Activated CD8-positive, alpha-beta memory T cell treated with anti-CD3 and anti-CD28 coated beads, Interleukin-2, amount 50 U/mL, for 4 hours (primary cell): ENCODE measurements around the gene CTXN2.

Experiments
- DNase-seq: peaks from one replicate; pipeline ENCODE4 v3.0.0-alpha.2; 2020

CTXN2 gene

GRCh38 chr15:48225771-48226170, 34.3 kb downstream of the CTXN2 start:
- DNase-seq: no peak

- DNase-seq: no peak
These were observed 39.0 kb downstream of the CTXN2 start for GRCh38 chr15:48230498-48230897.

- no peak for DNase-seq
These were observed 41.8 kb downstream of the CTXN2 start for GRCh38 chr15:48233246-48233645.

GRCh38 chr15:48239334-48239733, 47.9 kb downstream of the CTXN2 start:
- DNase-seq: no peak

- no peak for DNase-seq
These were observed 50.5 kb downstream of the CTXN2 start for GRCh38 chr15:48242015-48242414.

- DNase-seq: no peak
These were observed 51.1 kb downstream of the CTXN2 start for GRCh38 chr15:48242535-48242934.

- no peak for DNase-seq
These were observed 53.5 kb downstream of the CTXN2 start for GRCh38 chr15:48244921-48245320.

GRCh38 chr15:48248414-48248813, 56.9 kb downstream of the CTXN2 start:
- DNase-seq: no peak

- DNase-seq: no peak
These were observed 59.2 kb downstream of the CTXN2 start for GRCh38 chr15:48250640-48251076.

GRCh38 chr15:48253172-48253571, 61.7 kb downstream of the CTXN2 start:
- no peak for DNase-seq
